Hepatocyte (in vitro differentiated cells): ENCODE measurements around the gene SLC12A1.

Experiments used
- EZH2 ChIP-seq: fragments of 200-600 bp; sonication (generic); IDR thresholded peaks from 2 replicates; pipeline ENCODE4 v1.6.1; 2016; ENCODE audit warnings: antibody characterized with exemption, mild to moderate bottlenecking, borderline replicate concordance
- EZH2phosphoT487 ChIP-seq: fragments of 200-600 bp; sonication (generic); IDR thresholded peaks from one replicate; pipeline ENCODE4 v1.6.1; 2018; ENCODE audit warnings: antibody characterized with exemption, mild to moderate bottlenecking, low read depth, moderate library complexity; ENCODE audit not compliant: unreplicated experiment, severe bottlenecking
- TF ChIP-seq, protein P1 (sequence below): fragments of 200-600 bp; sonication (generic); IDR thresholded peaks from 2 replicates; pipeline ENCODE4 v1.5.1; 2016; ENCODE audit warnings: antibody characterized with exemption, mild to moderate bottlenecking; ENCODE audit not compliant: poor library complexity

DNA sequence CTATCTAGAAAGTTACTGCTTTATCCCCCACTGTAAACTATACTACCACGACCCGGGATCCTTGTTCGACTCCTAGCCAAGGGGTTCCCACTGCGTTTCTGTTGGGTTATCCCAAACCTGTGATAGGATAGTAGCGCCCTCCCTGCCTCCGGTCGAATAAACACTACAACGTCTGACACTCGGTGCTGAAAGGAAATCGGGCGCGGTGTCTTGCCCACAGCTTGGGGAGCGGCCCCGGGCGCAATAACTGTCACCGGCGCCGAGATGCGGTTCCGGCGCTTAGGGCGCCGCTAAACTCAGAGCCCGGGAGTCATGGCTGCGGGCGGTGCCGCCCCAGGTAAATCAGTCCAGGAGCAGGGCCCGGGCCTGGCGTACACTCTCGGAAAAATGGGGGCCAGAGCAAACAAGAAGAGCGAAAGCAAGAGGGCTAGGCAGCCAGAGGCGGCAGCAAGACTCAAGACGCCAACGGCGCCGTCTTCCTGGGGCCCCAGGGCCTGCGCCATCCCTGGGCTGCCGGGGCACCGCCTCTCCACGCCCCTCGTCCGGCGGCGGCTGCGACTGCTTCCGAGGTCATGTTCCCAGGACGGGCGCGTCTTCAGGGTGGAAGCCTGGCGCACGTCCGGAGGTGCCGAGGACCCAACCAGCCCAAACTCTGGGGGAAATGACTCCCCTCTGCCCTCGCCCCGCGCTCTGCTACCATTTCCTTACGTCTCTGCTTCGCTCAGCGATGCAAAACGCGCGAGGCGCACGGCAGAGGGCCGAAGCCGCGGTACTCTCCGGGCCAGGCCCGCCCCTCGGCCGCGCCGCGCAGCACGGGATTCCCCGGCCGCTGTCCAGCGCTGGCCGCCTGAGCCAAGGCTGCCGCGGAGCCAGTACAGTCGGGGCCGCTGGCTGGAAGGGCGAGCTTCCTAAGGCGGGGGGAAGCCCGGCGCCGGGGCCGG is 125.0 kb downstream of the SLC12A1 start, which contains the start of gene DUT:
- no peak for TF ChIP-seq EZH2
- TF ChIP-seq, protein P1, sequence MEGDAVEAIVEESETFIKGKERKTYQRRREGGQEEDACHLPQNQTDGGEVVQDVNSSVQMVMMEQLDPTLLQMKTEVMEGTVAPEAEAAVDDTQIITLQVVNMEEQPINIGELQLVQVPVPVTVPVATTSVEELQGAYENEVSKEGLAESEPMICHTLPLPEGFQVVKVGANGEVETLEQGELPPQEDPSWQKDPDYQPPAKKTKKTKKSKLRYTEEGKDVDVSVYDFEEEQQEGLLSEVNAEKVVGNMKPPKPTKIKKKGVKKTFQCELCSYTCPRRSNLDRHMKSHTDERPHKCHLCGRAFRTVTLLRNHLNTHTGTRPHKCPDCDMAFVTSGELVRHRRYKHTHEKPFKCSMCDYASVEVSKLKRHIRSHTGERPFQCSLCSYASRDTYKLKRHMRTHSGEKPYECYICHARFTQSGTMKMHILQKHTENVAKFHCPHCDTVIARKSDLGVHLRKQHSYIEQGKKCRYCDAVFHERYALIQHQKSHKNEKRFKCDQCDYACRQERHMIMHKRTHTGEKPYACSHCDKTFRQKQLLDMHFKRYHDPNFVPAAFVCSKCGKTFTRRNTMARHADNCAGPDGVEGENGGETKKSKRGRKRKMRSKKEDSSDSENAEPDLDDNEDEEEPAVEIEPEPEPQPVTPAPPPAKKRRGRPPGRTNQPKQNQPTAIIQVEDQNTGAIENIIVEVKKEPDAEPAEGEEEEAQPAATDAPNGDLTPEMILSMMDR = peak; percentile 12
- TF ChIP-seq EZH2phosphoT487 = no peak
